ENCODE results near the gene VTI1A.

GRCh38 chr10:112710528-112710927 is 263.5 kb downstream of the VTI1A start:
- TF ChIP-seq CTCF (conservative IDR thresholded peaks at IDR 0.05; ENCODE audit: low read length), result no peak
- TF ChIP-seq EZH2phosphoT487 (IDR thresholded peaks at IDR 0.05; ENCODE audit: borderline replicate concordance), result no peak

All from Loucy (cell line).